ENCODE measurements around the gene DDOST. TPM values are rescaled to one million over a fixed set of nuclear protein-coding genes. Genes with fewer than 3 reads are reported as not detected.
"Not testable (repeated sequence)": the region's sequence is repeated elsewhere in the genome, so short reads cannot be mapped to it uniquely, and the experiment has no call there.

The DDOST gene
- polyA plus RNA-seq, 5 donors: 210 to 229 (median 215) TPM

GRCh38 chr1:20696397-20697333 lies 35.5 kb upstream of the DDOST start:
- DNase-seq: peak; percentile 80 to 81

GRCh38 chr1:20695515-20695914 lies 34.3 kb upstream of the DDOST start:
- DNase-seq: no peak

- DNase-seq: no peak
Measured at GRCh38 chr1:20693623-20694022, 32.5 kb upstream of the DDOST start.

DNA sequence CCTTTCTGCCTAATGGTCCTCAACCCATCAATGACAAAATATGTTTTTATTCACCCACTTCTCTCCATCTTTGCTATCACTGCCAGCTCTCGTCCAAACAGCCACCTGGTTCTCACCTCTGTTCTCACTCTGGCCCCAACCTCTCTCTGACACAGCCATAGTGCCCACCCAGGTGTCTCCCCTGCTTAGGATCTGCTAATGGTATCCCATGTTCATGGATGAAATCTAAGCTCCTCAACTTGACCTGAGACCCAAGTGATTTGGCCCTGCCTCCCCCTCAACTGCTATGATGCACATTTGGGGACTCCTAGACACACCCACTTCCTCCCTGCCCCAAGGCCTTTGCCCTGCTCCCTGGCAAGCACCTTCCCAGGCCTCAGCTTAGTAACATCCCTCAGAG lies 30.7 kb upstream of the DDOST start:
- DNase-seq: no peak

DNA sequence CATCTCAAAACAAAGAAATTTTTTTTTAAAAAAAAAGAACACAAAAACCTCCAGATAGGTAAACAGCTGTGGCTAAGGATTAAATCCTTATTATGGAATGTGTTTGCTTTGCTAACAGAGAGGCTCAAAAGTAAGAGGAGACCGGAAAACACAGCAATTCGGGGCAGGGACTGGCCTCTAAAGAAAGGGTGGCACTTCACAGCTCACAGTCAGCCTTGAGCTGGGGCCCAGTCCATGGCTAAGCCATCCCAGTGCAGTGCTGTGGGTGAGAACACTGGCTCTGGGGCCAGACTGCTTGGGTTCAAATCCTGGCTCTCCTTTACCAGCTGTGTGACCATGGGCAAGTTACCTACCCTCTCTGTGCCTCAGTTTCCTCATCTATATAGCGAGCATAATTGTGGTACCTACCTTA lies 28.5 kb upstream of the DDOST start:
- no peak for DNase-seq

DNA sequence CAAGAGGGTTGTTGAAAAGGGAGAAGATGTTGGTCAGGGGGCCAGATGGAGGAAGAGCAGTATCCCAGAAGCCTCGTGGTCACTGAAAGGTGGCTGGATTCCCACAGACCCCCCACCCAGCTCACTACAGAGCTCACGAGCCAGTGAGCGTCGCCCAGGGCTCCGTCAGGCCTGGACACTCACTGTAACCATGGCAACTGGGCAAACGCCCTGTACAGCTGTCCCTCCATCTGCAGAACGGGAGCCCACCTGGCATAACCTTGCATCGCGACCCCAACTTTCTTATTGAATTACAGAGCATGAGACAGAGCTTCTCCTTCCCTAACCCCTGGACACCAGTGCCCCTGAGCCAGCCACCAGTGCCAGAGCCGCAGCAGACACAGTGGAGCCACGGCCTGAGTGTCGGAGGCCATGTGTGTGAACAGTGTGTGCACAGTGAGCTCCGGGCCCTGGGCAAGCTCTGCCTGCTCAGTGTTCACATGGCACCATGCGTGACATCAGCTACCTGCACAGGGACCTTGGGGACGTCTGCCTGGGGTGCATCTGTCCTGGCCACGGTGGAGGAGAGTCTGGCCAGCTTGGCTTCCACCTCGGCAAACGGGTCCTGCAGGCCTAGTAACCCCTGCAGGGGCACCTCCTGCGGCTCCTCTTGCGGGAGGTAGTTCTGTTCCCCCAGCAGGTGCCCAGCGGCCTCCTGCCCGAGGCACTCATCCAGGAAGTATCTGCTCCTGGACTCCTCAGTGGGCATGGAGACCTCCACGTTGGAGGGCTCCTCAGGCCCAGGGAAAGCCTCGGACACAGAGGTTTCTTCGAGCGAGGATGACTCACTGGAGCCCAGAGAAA lies 25.9 kb upstream of the DDOST start:
- no peak for DNase-seq

GRCh38 chr1:20685741-20686140 lies 24.6 kb upstream of the DDOST start:
- no peak for DNase-seq

GRCh38 chr1:20685099-20685662 lies 24.0 kb upstream of the DDOST start:
- peak in 1 of 2 donors; percentile 22 for DNase-seq

DNA sequence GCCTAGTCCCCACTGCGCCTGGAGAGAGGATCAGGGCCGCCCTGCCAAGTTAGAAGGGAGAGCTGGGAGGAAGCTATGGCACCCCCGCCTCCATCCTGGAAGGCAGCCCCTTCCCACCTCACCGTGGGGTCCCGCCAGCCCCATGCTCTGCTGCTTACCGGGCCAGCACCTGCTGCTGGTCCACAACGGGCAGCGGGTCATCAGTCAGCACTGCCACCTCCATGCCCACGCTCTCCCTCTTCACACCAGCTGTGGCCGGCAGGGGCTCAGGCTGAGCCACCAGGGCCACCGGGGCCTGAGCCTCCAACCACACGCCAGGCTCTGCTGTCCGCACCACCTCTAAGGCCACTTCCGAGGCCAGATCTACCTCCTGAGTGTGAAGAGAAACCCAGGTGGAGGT lies 23.5 kb upstream of the DDOST start:
- DNase-seq: no peak

DNA sequence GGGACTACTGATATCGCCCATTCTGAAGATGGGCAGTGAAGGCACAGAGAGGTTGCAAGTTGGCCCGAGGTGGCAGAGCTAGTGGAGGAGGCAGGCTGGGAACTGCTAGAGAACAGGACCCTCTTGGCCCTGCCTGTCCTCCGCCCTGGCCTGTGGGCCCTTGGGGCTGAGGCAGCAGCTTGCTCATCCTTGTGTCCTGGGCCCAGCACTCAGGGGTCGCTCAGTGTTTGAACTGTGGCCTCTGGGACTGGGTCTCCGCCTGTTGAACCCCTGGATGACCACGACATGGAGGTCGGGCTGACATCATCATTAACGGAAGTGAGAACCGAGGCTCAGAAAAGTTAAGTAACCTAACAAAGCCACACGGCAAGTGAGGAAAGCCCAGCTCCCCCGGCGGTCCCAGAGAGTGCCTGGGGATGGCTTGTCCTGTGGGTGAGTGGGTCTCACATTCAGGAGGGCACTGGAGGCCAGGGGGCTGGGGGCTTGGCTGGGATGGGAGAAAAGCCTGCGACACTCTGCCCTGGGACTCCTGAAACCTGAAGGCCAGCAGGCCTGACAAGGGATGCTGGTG lies 23.0 kb upstream of the DDOST start:
- DNase-seq: no peak

GRCh38 chr1:20683614-20684013 lies 22.4 kb upstream of the DDOST start:
- no peak for DNase-seq

DNA sequence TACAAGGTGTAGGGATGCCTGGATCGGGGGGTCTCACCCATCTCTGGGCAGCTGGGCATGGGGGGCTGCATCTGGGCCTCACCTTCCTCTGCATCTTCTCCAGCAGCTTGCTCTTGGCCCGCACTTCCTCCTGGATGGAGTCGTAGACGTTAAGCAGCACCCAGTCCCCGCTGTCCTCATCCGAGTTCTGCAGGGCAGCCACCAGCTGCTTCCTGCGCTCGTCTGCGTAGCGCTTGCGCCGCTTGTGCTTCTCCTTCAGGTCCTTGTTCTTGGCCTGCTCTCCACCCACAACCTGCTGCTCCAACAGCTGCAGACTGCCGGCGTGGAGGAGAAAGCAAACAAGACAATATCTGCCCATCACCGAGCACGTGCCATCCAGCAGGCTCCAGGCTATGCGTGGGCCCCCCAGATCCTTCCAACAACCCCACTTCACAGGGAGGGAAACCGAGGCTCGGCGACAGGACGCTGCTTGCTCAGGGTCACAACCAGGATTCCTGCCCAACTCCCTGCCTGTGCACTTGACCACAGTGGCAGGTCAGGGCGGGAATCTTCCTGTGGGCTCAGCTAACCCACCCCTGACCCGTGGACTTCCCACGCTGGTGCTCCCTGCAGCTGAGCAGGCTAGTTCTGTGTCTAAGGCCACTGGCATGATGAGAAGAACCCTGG lies 21.5 kb upstream of the DDOST start:
- DNase-seq: no peak

DNA sequence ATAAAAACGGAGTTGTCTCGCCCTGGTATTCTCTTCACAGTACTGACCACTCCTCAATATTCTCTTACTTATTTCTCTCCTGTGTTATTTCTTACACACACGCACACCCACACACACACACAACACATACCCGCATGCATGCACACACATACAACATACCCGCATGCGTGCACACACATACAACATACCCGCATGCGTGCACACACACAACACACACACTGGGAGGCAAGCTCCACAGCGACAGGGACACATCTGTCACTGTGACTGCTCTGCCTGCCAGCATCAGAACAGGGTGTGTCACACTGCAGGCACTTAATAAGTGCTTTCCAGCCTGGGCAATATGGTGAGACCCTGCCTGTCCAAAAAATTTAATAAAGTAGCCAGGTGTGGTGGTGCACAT lies 20.8 kb upstream of the DDOST start:
- DNase-seq: no peak

- DNase-seq: no peak
Measured at GRCh38 chr1:20680269-20680668, 19.1 kb upstream of the DDOST start.

- no peak for DNase-seq
Measured at GRCh38 chr1:20678599-20678998, 17.4 kb upstream of the DDOST start.

DNA sequence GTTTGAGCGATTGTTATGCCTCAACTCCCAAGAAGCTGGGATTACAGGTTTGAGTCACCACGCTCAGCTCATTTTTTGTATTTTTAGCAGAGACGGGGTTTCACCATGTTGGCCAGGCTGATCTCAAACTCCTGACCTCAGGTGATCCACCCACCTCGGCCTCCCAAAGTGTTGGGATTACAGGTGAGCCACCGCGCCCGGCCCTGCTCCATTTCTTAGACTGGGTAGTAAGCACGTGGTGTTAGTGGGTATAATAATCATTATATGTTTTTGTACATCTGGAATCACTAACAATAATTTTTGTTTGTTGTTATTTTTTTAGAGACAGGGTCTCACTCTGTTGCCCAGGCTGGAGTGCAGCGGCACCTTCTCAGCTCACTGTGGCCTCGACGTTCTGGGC lies 12.5 kb upstream of the DDOST start:
- DNase-seq: not testable (repeated sequence)

GRCh38 chr1:20672265-20672632 lies 11.1 kb upstream of the DDOST start:
- DNase-seq: no peak

- DNase-seq: no peak
Measured at GRCh38 chr1:20670936-20671335, 9.8 kb upstream of the DDOST start.

DNA sequence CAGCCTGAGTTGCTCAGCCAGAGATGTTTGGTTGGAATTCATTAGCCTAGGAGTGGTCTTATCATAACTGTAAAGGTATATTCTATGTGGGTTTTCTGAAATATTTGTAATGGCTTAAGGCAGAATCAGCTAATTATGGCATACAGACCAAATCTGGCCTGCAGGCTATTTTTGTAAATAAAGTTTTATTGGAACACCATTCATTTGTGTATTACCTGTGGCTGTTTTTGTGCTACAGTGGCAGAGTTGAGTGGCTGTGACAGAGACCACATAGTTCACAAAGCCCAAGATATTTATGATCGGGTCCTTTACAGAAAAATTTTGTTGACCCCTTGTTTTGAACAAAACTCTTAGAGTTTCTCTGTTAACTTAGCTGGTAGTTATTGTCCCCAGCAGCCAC lies 7.4 kb upstream of the DDOST start:
- DNase-seq: no peak

DNA sequence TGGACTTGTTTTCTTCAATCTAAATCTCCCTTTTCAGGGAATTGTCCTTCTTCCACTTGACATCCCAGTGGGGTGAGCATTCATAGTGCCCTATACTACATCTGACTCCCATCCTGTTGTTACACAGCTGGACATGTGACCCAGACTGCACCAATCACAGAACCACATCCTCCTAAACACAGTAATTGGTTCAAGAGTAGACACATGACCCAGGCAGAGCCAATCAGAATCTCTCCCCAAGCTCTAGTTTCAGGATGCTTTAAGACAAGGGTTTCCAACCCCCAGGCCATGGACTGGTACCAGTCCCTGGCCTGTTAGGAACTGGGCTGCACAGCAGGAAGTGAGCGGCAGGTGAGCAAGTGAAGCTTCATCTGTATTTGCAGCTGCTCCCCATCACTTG lies 5.6 kb upstream of the DDOST start:
- no peak for DNase-seq

DNA sequence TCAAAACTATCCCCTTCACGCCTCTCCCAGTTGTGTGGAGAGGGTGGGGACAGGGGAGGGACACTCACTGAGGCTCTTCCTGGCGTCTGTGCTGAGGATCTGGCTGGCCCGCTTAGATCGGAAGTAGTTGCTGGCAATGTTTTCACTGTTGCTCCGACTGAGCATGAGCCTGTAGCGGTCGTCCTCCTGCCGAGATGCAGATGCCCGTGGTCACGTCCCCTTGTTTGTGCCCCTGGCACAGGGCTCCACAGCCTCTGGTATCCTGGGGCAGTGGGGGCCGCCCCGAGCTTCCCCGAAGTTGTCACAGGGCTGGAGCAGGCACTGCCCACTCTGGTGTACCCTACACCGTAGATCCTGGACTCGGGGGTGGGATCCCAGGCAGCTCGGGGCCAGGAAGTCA lies 5.0 kb upstream of the DDOST start:
- no peak for DNase-seq

DNA sequence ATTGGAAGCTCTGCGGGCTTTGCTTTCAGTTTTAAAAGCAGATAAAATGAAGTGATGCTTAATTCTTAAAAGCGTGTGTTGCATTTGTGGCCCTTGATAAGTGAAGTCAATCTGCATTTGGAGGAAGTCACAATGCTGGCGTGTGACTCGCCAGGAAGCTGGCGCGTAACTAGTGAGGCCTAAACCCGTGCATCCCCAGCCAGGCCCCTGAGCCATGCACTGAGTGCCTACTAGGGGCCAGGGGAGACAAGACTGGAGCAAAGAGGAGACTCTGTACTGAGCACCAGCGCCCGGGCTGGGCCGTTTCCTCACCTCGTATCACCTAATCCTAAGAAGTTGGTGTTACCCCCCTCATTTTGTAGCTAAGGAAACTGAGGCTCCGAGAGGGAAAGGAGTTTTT lies 4.6 kb upstream of the DDOST start:
- no peak for DNase-seq
